ENCODE measurements around the gene EZR. TPM values are rescaled to one million over a fixed set of nuclear protein-coding genes. Genes with fewer than 3 reads are reported as not detected.

EZR gene
- total and polyA plus RNA-seq, 8 donors: 69.5 to 317 (median 218) TPM

DNA sequence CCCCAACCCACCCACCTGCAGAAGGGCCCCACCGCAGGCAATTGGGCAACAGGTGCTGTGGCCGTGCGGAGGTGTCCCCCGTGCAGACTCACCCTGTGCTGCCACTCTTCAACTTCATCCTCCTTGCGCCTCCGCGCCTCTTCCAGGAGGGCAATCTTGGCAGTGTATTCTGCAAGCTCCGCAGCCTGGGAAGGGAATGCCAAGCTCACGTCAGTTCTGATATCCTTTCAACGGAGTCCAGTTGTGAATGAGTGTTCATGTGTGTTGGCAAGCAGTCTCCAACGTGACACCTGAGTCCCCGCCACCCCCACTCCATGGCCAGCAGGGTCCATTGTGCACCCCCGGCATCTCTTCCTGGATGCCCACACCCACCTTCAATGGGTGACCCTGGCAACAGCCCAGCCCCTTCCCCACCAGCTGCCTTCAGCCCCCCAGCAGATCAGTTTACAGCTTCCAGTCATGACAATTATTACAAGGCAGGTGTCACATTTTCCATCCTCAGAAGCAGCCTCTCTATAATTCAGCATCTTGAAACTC is 49.9 kb downstream of the EZR start:
- intact Hi-C loops (cut with DNase I; ENCODE audit: low total_unique reads): no loop called here
- Histone ChIP-seq H3K4me3 (no peak overlapping the region), H3K4me1 (peaks cover 0 to 44% (median 5%) of the 10 kb centered on the region in 4 donors), H3K36me3 (peaks cover 87 to 100% (median 100%) of the 10 kb centered on the region in 4 donors), H3K9me3 (no peaks in the 10 kb centered on the region), H3K27ac (no peak overlapping the region), H3K27me3 (no peaks in the 10 kb centered on the region)
- TF ChIP-seq POLR2AphosphoS5 (IDR thresholded peaks at IDR 0.05): peak in 1 of 3 donors; percentile 11
- TF ChIP-seq EP300 (IDR thresholded peaks at IDR 0.05): no peak
- TF ChIP-seq POLR2A (IDR thresholded peaks at IDR 0.05): no peak
- 83 to 95% (median 87%) methylated on average over 11 to 13 of the region's 13 CpGs for WGBS, 5 donors
- DNase-seq: no peak

DNA sequence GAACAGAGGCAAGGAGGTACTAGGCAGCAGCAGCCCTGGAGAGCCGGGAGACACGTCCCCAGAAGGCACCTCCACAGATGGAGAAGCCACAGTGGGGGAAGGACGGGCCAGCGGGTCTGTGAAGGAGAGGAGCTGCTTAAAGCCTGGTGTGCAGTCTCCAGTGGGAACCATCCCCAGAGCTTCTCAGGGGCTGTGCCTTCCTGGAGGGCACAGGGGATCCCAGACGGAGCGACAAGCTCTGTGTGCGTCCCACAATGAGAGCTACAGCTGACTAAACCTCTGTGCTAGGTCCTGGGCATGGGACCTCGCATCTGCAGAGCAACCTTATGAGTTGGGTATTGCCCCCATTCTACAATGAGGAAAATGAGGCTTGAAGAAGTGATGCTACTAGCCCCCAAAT is 50.7 kb downstream of the EZR start:
- intact Hi-C loops (cut with DNase I; ENCODE audit: low total_unique reads): no loop called here
- peaks cover 0 to 43% (median 5%) of the 10 kb centered on the region in 4 donors for H3K4me1 ChIP-seq
- H3K9me3 ChIP-seq: no peaks in the 10 kb centered on the region
- TF ChIP-seq POLR2AphosphoS5 (IDR thresholded peaks at IDR 0.05) (no peak), POLR2A (IDR thresholded peaks at IDR 0.05) (no peak), EP300 (IDR thresholded peaks at IDR 0.05) (no peak)
- TF ChIP-seq, protein P1, sequence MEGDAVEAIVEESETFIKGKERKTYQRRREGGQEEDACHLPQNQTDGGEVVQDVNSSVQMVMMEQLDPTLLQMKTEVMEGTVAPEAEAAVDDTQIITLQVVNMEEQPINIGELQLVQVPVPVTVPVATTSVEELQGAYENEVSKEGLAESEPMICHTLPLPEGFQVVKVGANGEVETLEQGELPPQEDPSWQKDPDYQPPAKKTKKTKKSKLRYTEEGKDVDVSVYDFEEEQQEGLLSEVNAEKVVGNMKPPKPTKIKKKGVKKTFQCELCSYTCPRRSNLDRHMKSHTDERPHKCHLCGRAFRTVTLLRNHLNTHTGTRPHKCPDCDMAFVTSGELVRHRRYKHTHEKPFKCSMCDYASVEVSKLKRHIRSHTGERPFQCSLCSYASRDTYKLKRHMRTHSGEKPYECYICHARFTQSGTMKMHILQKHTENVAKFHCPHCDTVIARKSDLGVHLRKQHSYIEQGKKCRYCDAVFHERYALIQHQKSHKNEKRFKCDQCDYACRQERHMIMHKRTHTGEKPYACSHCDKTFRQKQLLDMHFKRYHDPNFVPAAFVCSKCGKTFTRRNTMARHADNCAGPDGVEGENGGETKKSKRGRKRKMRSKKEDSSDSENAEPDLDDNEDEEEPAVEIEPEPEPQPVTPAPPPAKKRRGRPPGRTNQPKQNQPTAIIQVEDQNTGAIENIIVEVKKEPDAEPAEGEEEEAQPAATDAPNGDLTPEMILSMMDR (IDR thresholded peaks at IDR 0.05): no peak
- H3K36me3 ChIP-seq: peaks cover 78 to 98% (median 94%) of the 10 kb centered on the region in 4 donors
- H3K27ac ChIP-seq: no peak overlapping the region
- no peaks in the 10 kb centered on the region for H3K27me3 ChIP-seq
- DNase-seq: no peak
- WGBS, 5 donors: 84 to 92% (median 89%) methylated on average over 8 of the region's 8 CpGs
- no peak overlapping the region for H3K4me3 ChIP-seq

DNA sequence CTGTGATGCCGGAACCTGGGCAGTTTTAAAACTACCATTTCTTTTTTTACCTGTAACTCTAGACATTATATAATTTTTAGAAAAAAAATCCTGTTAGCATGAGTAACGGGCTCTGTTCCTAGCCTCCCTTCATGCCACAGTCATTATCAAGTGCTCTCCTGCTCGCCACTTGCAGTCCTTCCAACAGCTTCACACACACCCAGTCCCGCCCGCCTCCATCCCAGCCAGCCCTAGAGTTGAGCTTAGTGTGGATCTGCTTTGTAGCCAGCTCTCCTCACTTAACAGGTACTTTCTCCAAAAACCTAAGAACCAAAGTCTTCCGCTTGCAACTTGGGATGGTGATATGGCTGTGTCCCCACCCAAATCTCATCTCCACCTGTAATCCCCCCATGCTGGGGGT is 51.5 kb downstream of the EZR start:
- H3K27ac ChIP-seq: no peak overlapping the region
- 88 to 92% (median 90%) methylated on average over 6 of the region's 6 CpGs for WGBS, 5 donors
- no peaks in the 10 kb centered on the region for H3K27me3 ChIP-seq
- H3K9me3 ChIP-seq: no peaks in the 10 kb centered on the region
- no peak overlapping the region for H3K4me3 ChIP-seq
- intact Hi-C loops (cut with DNase I; ENCODE audit: low total_unique reads): no loop called here
- H3K4me1 ChIP-seq: peaks cover 0 to 44% (median 6%) of the 10 kb centered on the region in 4 donors
- H3K36me3 ChIP-seq: peaks cover 72 to 94% (median 89%) of the 10 kb centered on the region in 4 donors
- DNase-seq: peak in 1 of 2 donors; percentile 10
- TF ChIP-seq, protein P1 (IDR thresholded peaks at IDR 0.05): no peak
- TF ChIP-seq EP300 (IDR thresholded peaks at IDR 0.05) (no peak), POLR2AphosphoS5 (IDR thresholded peaks at IDR 0.05) (no peak), POLR2A (IDR thresholded peaks at IDR 0.05) (no peak)

DNA sequence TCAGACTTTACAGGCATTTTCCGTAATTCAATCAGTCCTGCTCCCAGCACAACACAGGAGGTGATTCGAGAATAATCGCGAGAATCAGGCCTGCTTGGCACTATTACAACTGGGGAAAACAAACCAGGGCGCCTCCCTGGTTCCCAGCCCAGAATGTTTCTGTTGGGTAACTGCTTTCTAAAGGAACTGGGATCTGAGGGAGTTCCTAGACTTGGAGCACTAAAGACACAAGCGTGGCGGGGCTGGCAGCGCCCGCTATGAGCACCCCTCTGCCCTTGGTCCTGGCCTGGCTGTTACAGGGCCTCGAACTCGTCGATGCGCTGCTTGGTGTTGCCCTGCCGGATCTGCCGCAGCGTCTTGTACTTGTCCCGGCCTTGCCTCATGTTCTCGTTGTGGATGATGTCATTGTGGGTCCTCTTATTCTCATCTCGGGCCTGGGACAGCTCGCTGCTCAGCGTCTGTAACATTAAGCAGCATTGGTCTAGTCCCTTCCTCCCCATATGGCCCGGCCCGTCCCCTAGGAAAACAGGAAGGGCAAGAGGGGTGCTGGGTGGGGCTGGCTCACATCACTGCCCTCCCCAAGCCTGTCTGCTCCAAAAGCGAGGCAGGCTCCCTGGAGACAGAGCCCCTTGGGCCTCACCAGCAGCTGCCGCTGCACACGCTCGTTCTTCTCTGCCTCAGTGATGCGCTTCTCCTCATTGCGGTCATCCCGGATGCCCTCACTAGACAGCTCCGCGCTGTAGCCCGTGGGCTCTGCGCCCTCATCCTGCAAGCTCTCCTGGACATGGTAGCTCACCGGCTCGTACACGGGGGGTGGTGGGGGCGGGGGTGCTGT is 52.3 kb downstream of the EZR start:
- WGBS, 5 donors: 82 to 89% (median 84%) methylated on average over 30 to 38 of the region's 38 CpGs
- peak overlapping the region in 1 of 5 donors; percentile 46 for H3K27ac ChIP-seq
- no peaks in the 10 kb centered on the region for H3K9me3 ChIP-seq
- intact Hi-C loops (cut with DNase I; ENCODE audit: low total_unique reads): no loop called here
- peaks cover 0 to 39% (median 6%) of the 10 kb centered on the region in 4 donors for H3K4me1 ChIP-seq
- TF ChIP-seq, protein P1 (IDR thresholded peaks at IDR 0.05): no peak
- TF ChIP-seq POLR2A (IDR thresholded peaks at IDR 0.05): no peak
- no peak for TF ChIP-seq EP300 (IDR thresholded peaks at IDR 0.05)
- TF ChIP-seq POLR2AphosphoS5 (IDR thresholded peaks at IDR 0.05): no peak
- DNase-seq: peak in 1 of 2 donors; percentile 29
- no peaks in the 10 kb centered on the region for H3K27me3 ChIP-seq
- H3K4me3 ChIP-seq: no peak overlapping the region
- peaks cover 64 to 86% (median 80%) of the 10 kb centered on the region in 4 donors for H3K36me3 ChIP-seq
